ENCODE measurements around the gene KCTD16. TPM values are rescaled to one million over a fixed set of nuclear protein-coding genes. Genes with fewer than 3 reads are reported as not detected.

KCTD16 gene
- total RNA-seq, 2 donors from 2014 or later, result 0.14 to 0.62 TPM

- H3K36me3 ChIP-seq, result no peaks in the 10 kb centered on the region
- no peak overlapping the region for H3K27ac ChIP-seq
- H3K4me3 ChIP-seq, result no peak overlapping the region
- intact Hi-C loops (cut with DNase I), result loop anchor here (10.0 kb wide), 1 partner anchor 1929 kb away; no protein-coding TSS in a partner anchor
- H3K27me3 ChIP-seq (replicated peaks; ENCODE audit: insufficient read depth), result no peaks in the 10 kb centered on the region
- no peaks in the 10 kb centered on the region for H3K4me1 ChIP-seq (replicated peaks)
- TF ChIP-seq CTCF (IDR thresholded peaks at IDR 0.05) (no peak), POLR2AphosphoS5 (IDR thresholded peaks at IDR 0.05) (no peak), POLR2A (IDR thresholded peaks at IDR 0.05) (no peak)
- H3K9me3 ChIP-seq, result no peaks in the 10 kb centered on the region
- no peak for DNase-seq (ENCODE audit: low spot score)
- WGBS, result 67% methylated on average over 2 of the region's 2 CpGs
Observed at GRCh38 chr5:144206141-144206540, 35.5 kb downstream of the KCTD16 start.

- Histone ChIP-seq H3K4me1 (replicated peaks) (no peaks in the 10 kb centered on the region), H3K9me3 (no peaks in the 10 kb centered on the region), H3K4me3 (no peak overlapping the region), H3K27me3 (replicated peaks; ENCODE audit: insufficient read depth) (no peaks in the 10 kb centered on the region), H3K27ac (no peak overlapping the region), H3K36me3 (no peaks in the 10 kb centered on the region)
- DNase-seq (ENCODE audit: low spot score), result no peak
- intact Hi-C loops (cut with DNase I), result loop anchor here (10.0 kb wide), 1 partner anchor 1927 kb away; no protein-coding TSS in a partner anchor
- TF ChIP-seq POLR2A (IDR thresholded peaks at IDR 0.05), result no peak
- no peak for TF ChIP-seq POLR2AphosphoS5 (IDR thresholded peaks at IDR 0.05)
- TF ChIP-seq CTCF (IDR thresholded peaks at IDR 0.05), result no peak
Observed at GRCh38 chr5:144207875-144208444, 37.3 kb downstream of the KCTD16 start.

DNA sequence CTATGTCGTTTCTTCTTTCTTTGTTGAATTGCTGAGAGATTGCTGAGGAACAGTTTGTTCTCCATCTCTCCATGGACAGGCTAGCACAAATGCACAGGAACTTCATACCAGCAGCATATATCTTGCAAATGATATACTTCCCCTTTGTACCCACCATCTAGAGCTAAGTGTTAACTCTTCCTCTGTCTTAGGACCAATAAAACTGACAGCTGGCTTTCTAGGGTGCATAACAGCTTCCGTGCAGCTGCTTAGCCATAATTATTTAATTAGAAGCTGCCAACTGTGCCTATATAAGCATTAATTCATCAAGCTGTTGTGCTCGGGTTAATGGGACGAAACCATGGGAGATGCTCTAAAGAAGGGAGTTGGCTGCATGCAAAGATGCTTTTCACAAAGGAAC lies 38.7 kb downstream of the KCTD16 start:
- Histone ChIP-seq H3K27me3 (replicated peaks; ENCODE audit: insufficient read depth) (no peaks in the 10 kb centered on the region), H3K4me3 (no peak overlapping the region), H3K9me3 (no peaks in the 10 kb centered on the region), H3K4me1 (replicated peaks) (no peaks in the 10 kb centered on the region), H3K27ac (no peak overlapping the region), H3K36me3 (no peaks in the 10 kb centered on the region)
- intact Hi-C loops (cut with DNase I), result loop anchor here (10.0 kb wide), 1 partner anchor 1925 kb away; no protein-coding TSS in a partner anchor
- 70% methylated on average over 4 of the region's 4 CpGs for WGBS
- TF ChIP-seq POLR2A (IDR thresholded peaks at IDR 0.05) (no peak), POLR2AphosphoS5 (IDR thresholded peaks at IDR 0.05) (no peak), CTCF (IDR thresholded peaks at IDR 0.05) (no peak)
- no peak for DNase-seq (ENCODE audit: low spot score)

DNA sequence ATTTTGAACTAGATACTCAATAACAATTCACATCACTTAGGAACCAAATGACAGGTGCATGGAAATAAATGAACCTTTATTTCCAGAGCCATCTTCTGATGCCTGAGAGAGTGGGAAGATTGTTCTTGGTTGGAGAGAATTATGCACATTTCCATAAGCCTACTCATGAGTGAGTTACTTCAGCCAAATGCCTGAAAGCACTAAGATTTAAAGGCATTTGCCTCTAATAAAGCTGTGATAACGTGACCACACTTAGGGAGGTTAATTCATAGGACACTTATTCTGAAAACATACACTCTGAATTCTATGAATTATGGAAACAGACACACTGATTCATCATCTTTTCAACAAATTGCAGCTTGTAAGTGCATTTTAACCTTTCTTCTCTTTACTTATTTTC lies 40.0 kb downstream of the KCTD16 start:
- no peak for TF ChIP-seq POLR2A (IDR thresholded peaks at IDR 0.05)
- TF ChIP-seq POLR2AphosphoS5 (IDR thresholded peaks at IDR 0.05), result no peak
- no peak for TF ChIP-seq CTCF (IDR thresholded peaks at IDR 0.05)
- 64% methylated on average over 1 of the region's 1 CpG for WGBS
- Histone ChIP-seq H3K4me1 (replicated peaks) (no peaks in the 10 kb centered on the region), H3K9me3 (no peaks in the 10 kb centered on the region), H3K27ac (no peak overlapping the region), H3K36me3 (no peaks in the 10 kb centered on the region), H3K4me3 (no peak overlapping the region), H3K27me3 (replicated peaks; ENCODE audit: insufficient read depth) (no peaks in the 10 kb centered on the region)
- intact Hi-C loops (cut with DNase I), result no loop called here
- DNase-seq (ENCODE audit: low spot score), result no peak

- Histone ChIP-seq H3K4me3 (no peak overlapping the region), H3K4me1 (replicated peaks) (no peaks in the 10 kb centered on the region), H3K27me3 (replicated peaks; ENCODE audit: insufficient read depth) (no peaks in the 10 kb centered on the region), H3K27ac (no peak overlapping the region), H3K9me3 (no peaks in the 10 kb centered on the region), H3K36me3 (no peaks in the 10 kb centered on the region)
- 65% methylated on average over 3 of the region's 3 CpGs for WGBS
- intact Hi-C loops (cut with DNase I), result no loop called here
- TF ChIP-seq POLR2AphosphoS5 (IDR thresholded peaks at IDR 0.05) (no peak), POLR2A (IDR thresholded peaks at IDR 0.05) (no peak), CTCF (IDR thresholded peaks at IDR 0.05) (no peak)
- no peak for DNase-seq (ENCODE audit: low spot score)
Observed at GRCh38 chr5:144219869-144220268, 49.2 kb downstream of the KCTD16 start.

Measured in prostate gland (tissue), 2 donors.